Hepatocyte (in vitro differentiated cells): ENCODE data around the gene ZBED3. TPM values are rescaled to one million over a fixed set of nuclear protein-coding genes. Genes with fewer than 3 reads are reported as not detected.
"Not testable (repeated sequence)": the region's sequence is repeated elsewhere in the genome, so short reads cannot be mapped to it uniquely, and the experiment has no call there.

ENCODE experiments used
- DNase-seq: peaks from one replicate; pipeline ENCODE4 v3.0.0-alpha.2; 2016; ENCODE audit warnings: low spot score
- H2AFZ ChIP-seq: fragments of 200-600 bp; sonication (generic); 2 replicates; pipeline ENCODE4 v1.6.0; 2016; ENCODE audit warnings: antibody characterized with exemption, mild to moderate bottlenecking
- H3K27ac ChIP-seq: fragments of 200-600 bp; sonication (generic); 2 replicates; pipeline ENCODE4 v1.5.1; 2016; ENCODE audit warnings: mild to moderate bottlenecking
- H3K27me3 ChIP-seq: fragments of 200-600 bp; sonication (generic); 2 replicates; pipeline ENCODE4 v1.6.1; 2016
- H3K36me3 ChIP-seq: fragments of 200-600 bp; sonication (generic); replicated peaks from 2 replicates; pipeline ENCODE4 v1.5.1; 2016; ENCODE audit warnings: low read depth; ENCODE audit not compliant: insufficient read depth
- H3K4me1 ChIP-seq: fragments of 200-600 bp; sonication (generic); 2 replicates; pipeline ENCODE4 v1.5.1; 2016; ENCODE audit warnings: mild to moderate bottlenecking, moderate library complexity; ENCODE audit not compliant: insufficient read depth
- H3K4me2 ChIP-seq: fragments of 200-600 bp; sonication (generic); 2 replicates; pipeline ENCODE4 v1.6.0; 2016
- H3K4me3 ChIP-seq: fragments of 200-600 bp; sonication (generic); 2 replicates; pipeline ENCODE4 v1.5.1; 2016; ENCODE audit warnings: mild to moderate bottlenecking
- H3K79me2 ChIP-seq: fragments of 200-600 bp; sonication (generic); 2 replicates; pipeline ENCODE4 v1.6.0; 2017; ENCODE audit warnings: mild to moderate bottlenecking
- H3K9me2 ChIP-seq: fragments of 200-600 bp; sonication (generic); replicated peaks from 2 replicates; pipeline ENCODE4 v1.6.0; 2017; ENCODE audit warnings: mild to moderate bottlenecking; ENCODE audit not compliant: insufficient read depth
- H3K9me3 ChIP-seq: fragments of 200-600 bp; sonication (generic); 2 replicates; pipeline ENCODE4 v1.5.1; 2016; ENCODE audit warnings: low read depth, mild to moderate bottlenecking
- H4K20me1 ChIP-seq: fragments of 200-600 bp; sonication (generic); 2 replicates; pipeline ENCODE4 v1.6.0; 2016; ENCODE audit warnings: mild to moderate bottlenecking; ENCODE audit not compliant: insufficient read depth, poor library complexity, severe bottlenecking
- EZH2 ChIP-seq: fragments of 200-600 bp; sonication (generic); IDR thresholded peaks from 2 replicates; pipeline ENCODE4 v1.6.1; 2016; ENCODE audit warnings: antibody characterized with exemption, mild to moderate bottlenecking, borderline replicate concordance
- EZH2phosphoT487 ChIP-seq: fragments of 200-600 bp; sonication (generic); IDR thresholded peaks from one replicate; pipeline ENCODE4 v1.6.1; 2018; ENCODE audit warnings: antibody characterized with exemption, mild to moderate bottlenecking, low read depth, moderate library complexity; ENCODE audit not compliant: unreplicated experiment, severe bottlenecking
- WGBS: methylation state at CpG from one replicate; pipeline ENCODE4 v1.1.6; 2016; ENCODE audit warnings: low lambda C conversion rate; ENCODE audit errors: missing lambda C conversion rate; 5-methylcytosine and 5-hydroxymethylcytosine counted together
- polyA plus RNA-seq: library from polyadenylated mRNA; unstranded; fragments of >200 nt; fragmentation: Nextera tagmentation; extraction: Ambion mirVana; gene quantifications from 2 replicates; pipeline ENCODE4 v1.2.1, GENCODE V29; 2016
- total RNA-seq: library from RNA; depleted of rRNA; stranded (reverse); fragments of >200 nt; gene quantifications from 2 replicates; pipeline ENCODE4 v1.2.3, GENCODE V29; 2014
- TF ChIP-seq, protein P1 (sequence below): fragments of 200-600 bp; sonication (generic); IDR thresholded peaks from 2 replicates; pipeline ENCODE4 v1.5.1; 2016; ENCODE audit warnings: antibody characterized with exemption, mild to moderate bottlenecking; ENCODE audit not compliant: poor library complexity

ZBED3 gene
- total and polyA plus RNA-seq, 2 experiments from 2014 or later: 6.0 to 29.8 TPM

DNA sequence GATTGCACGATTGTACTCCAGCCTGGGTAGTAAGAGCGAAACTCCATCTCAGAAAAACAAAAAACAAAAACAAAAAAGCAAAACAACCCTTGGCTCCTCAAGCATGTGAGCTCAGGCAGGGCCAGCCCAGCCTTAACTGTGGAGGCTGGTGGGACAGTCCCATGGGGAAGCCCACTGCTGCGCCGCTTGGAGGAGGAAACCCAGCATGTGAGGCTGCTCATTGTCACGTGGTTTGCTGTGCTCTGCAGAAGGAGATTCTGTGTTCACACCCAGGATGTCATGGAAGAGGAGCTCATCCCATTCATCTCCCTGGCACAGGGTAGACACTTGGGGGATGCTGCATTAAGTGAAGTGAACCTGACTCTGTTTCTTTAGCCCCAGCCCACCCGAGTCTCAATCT is 4.0 kb downstream of the ZBED3 start:
- Histone ChIP-seq H4K20me1 (peaks cover 22% of the 10 kb centered on the region), H3K4me3 (no peak overlapping the region), H3K27ac (no peak overlapping the region), H3K27me3 (no peaks in the 10 kb centered on the region), H3K9me3 (no peaks in the 10 kb centered on the region), H3K9me2 (no peaks in the 10 kb centered on the region), H3K79me2 (peaks cover 74% of the 10 kb centered on the region), H2AFZ (no peak overlapping the region), H3K4me2 (no peak overlapping the region), H3K4me1 (peaks cover 10% of the 10 kb centered on the region), H3K36me3 (no peaks in the 10 kb centered on the region)
- no peak for DNase-seq
- 96% methylated on average over 6 of the region's 6 CpGs for WGBS
- no peak for TF ChIP-seq EZH2phosphoT487
- TF ChIP-seq, protein P1, sequence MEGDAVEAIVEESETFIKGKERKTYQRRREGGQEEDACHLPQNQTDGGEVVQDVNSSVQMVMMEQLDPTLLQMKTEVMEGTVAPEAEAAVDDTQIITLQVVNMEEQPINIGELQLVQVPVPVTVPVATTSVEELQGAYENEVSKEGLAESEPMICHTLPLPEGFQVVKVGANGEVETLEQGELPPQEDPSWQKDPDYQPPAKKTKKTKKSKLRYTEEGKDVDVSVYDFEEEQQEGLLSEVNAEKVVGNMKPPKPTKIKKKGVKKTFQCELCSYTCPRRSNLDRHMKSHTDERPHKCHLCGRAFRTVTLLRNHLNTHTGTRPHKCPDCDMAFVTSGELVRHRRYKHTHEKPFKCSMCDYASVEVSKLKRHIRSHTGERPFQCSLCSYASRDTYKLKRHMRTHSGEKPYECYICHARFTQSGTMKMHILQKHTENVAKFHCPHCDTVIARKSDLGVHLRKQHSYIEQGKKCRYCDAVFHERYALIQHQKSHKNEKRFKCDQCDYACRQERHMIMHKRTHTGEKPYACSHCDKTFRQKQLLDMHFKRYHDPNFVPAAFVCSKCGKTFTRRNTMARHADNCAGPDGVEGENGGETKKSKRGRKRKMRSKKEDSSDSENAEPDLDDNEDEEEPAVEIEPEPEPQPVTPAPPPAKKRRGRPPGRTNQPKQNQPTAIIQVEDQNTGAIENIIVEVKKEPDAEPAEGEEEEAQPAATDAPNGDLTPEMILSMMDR: no peak
- TF ChIP-seq EZH2: no peak

DNA sequence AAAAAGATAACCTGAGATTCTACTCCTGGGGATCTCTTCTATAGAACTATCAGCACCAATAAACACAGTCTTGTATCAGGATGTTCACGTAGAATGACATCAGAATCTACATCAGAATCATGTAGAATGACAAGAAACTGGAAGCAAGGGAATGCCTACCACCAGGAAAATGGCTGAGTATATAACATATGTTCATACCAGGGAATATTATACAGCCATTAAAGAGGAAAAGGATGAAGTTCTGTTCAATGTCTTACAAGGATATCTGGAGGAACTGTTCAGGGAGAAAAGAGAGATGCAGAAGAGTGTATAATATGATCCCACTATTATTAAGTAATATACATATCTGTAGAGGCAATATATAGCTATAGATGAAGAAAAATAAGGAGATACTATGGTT is 4.8 kb downstream of the ZBED3 start:
- Histone ChIP-seq H3K9me3 (no peaks in the 10 kb centered on the region), H3K4me3 (no peak overlapping the region), H2AFZ (no peak overlapping the region), H3K4me2 (no peak overlapping the region), H3K4me1 (peaks cover 4% of the 10 kb centered on the region), H3K27me3 (no peaks in the 10 kb centered on the region), H3K36me3 (no peaks in the 10 kb centered on the region), H3K27ac (no peak overlapping the region), H4K20me1 (peaks cover 29% of the 10 kb centered on the region), H3K79me2 (peaks cover 79% of the 10 kb centered on the region), H3K9me2 (no peaks in the 10 kb centered on the region)
- DNase-seq: no peak
- TF ChIP-seq EZH2phosphoT487 (no peak), EZH2 (no peak)
- TF ChIP-seq, protein P1: no peak
- 92% methylated on average over 1 of the region's 1 CpG for WGBS

DNA sequence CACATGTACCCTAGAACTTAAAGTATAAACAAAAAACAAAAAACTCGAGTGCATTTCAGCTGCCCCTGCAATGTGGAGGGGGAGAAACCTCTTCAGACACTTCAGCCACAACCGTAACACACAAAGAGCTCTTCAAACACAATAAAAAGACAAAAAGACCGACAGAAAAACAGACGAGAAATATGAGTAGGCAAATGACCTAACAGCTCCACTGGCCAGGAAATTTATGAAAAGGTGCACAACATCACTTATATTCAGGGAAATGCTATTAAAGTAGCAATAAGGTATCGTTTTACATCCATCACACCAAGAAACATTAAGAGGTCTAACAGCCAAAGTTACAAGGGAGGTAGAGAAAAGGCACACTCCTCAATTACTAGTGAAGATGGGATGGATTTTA is 6.2 kb downstream of the ZBED3 start:
- peaks cover 75% of the 10 kb centered on the region for H3K79me2 ChIP-seq
- H3K4me3 ChIP-seq: no peak overlapping the region
- H3K36me3 ChIP-seq: no peaks in the 10 kb centered on the region
- peaks cover 33% of the 10 kb centered on the region for H4K20me1 ChIP-seq
- H3K27ac ChIP-seq: no peak overlapping the region
- H3K4me2 ChIP-seq: no peak overlapping the region
- TF ChIP-seq EZH2phosphoT487: no peak
- no peak for TF ChIP-seq EZH2
- TF ChIP-seq, protein P1: no peak
- no peaks in the 10 kb centered on the region for H3K27me3 ChIP-seq
- no peak overlapping the region for H2AFZ ChIP-seq
- DNase-seq: no peak
- H3K9me2 ChIP-seq: no peaks in the 10 kb centered on the region
- 82% methylated on average over 5 of the region's 5 CpGs for WGBS
- no peaks in the 10 kb centered on the region for H3K9me3 ChIP-seq
- peaks cover 11% of the 10 kb centered on the region for H3K4me1 ChIP-seq

DNA sequence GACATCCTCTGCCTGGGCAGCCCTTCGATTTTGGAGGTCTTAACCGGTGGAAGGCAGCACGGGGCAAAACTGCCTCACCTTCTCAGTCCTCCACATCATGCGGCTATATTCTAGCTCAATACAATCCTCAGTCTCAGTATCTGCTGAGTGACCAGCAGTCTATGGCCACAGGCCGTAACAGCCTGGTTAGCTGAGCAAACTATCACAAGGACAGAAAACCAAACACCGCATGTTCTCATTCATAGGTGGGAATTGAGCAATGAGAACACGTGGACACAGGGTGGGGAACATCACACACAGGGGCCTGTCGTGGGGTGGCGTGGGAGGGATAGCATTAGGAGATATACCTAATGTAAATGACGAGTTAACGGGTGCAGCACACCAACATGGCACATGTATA is 6.6 kb downstream of the ZBED3 start:
- not testable (repeated sequence) for DNase-seq, H3K27me3 ChIP-seq, H3K4me2 ChIP-seq, H3K27ac ChIP-seq, H2AFZ ChIP-seq, H3K9me2 ChIP-seq, H3K36me3 ChIP-seq, H3K4me3 ChIP-seq, H3K9me3 ChIP-seq
- 85% methylated on average over 11 of the region's 11 CpGs for WGBS
- peaks cover 11% of the 10 kb centered on the region for H3K4me1 ChIP-seq
- H4K20me1 ChIP-seq: peaks cover 33% of the 10 kb centered on the region
- H3K79me2 ChIP-seq: peaks cover 72% of the 10 kb centered on the region
